Body of pancreas (tissue), 4 donors: ENCODE results near the gene MAPK11.

Experiments
- CTCF ChIP-seq, 7 experiments: fragments of 450-650 bp in 4 of 7; fragments of 200-600 bp in 3 of 7; sonication (generic) in 3 of 7; IDR thresholded peaks; one replicate each; pipeline ENCODE4 v1.5.1; 2016 to 2019; ENCODE audit warnings: antibody characterized with exemption in 7 of 7
- POLR2A ChIP-seq, 3 donors: fragments of 450-650 bp; IDR thresholded peaks; one replicate each; pipeline ENCODE4 v1.6.1; 2016; ENCODE audit warnings: antibody characterized with exemption in 3 of 3, mild to moderate bottlenecking in 2 of 3

- TF ChIP-seq CTCF (IDR thresholded peaks at IDR 0.05) (no peak), POLR2A (IDR thresholded peaks at IDR 0.05) (no peak)
Observed at GRCh38 chr22:50225200-50225969, 44.8 kb downstream of the MAPK11 start.
